NCI-H1930 (cell line): ENCODE data around the gene SMU1.
A peak's percentile ranks its signal among the peaks of the same experiment; 100 is the strongest.
"Not testable (repeated sequence)": the region's sequence is repeated elsewhere in the genome, so short reads cannot be mapped to it uniquely, and the experiment has no call there.

Experiments
- DNase-seq, 2 experiments: peaks; one replicate each; lab custom pipeline; 2025; lab: John Stamatoyannopoulos, UW

Gene SMU1

GRCh38 chr9:33105504-33105903, 29.0 kb upstream of the SMU1 start:
- no peak for DNase-seq

GRCh38 chr9:33104401-33104800, 27.9 kb upstream of the SMU1 start:
- no peak for DNase-seq

- no peak for DNase-seq
Measured at GRCh38 chr9:33103501-33104281, 27.2 kb upstream of the SMU1 start.

GRCh38 chr9:33102551-33103210, 26.2 kb upstream of the SMU1 start:
- no peak for DNase-seq

- no peak for DNase-seq
Measured at GRCh38 chr9:33101104-33101951, 24.9 kb upstream of the SMU1 start.

GRCh38 chr9:33099754-33100153, 23.3 kb upstream of the SMU1 start:
- no peak for DNase-seq

- no peak for DNase-seq
Measured at GRCh38 chr9:33097192-33097591, 20.7 kb upstream of the SMU1 start.

GRCh38 chr9:33092634-33093033, 16.2 kb upstream of the SMU1 start:
- DNase-seq, result no peak

GRCh38 chr9:33085672-33086071, 9.2 kb upstream of the SMU1 start:
- not testable (repeated sequence) for DNase-seq

- no peak for DNase-seq
Measured at GRCh38 chr9:33082538-33083326, 6.3 kb upstream of the SMU1 start.

GRCh38 chr9:33082128-33082527, 5.7 kb upstream of the SMU1 start:
- no peak for DNase-seq

GRCh38 chr9:33081128-33081851, 4.8 kb upstream of the SMU1 start:
- peak; percentile 71 to 79 for DNase-seq

- no peak for DNase-seq
Measured at GRCh38 chr9:33080534-33080933, 4.1 kb upstream of the SMU1 start.

GRCh38 chr9:33068991-33069390, 7.5 kb downstream of the SMU1 start:
- no peak for DNase-seq

- DNase-seq, result no peak
Measured at GRCh38 chr9:33065157-33066076, 11.1 kb downstream of the SMU1 start.

- DNase-seq, result no peak
Measured at GRCh38 chr9:33051144-33051543, 25.3 kb downstream of the SMU1 start.

GRCh38 chr9:33049680-33050361, 26.7 kb downstream of the SMU1 start:
- no peak for DNase-seq

GRCh38 chr9:33048054-33048465, 28.4 kb downstream of the SMU1 start:
- DNase-seq, result no peak

GRCh38 chr9:33046061-33046460, 30.4 kb downstream of the SMU1 start:
- no peak for DNase-seq
